IMR-90 (cell line): ENCODE measurements around the gene TERB1.

Experiments used
- FOS ChIP-seq: fragments of 150-350 bp; IDR thresholded peaks from 2 replicates; pipeline ENCODE4 v1.6.1; 2016; ENCODE audit warnings: low read depth, low read length
- MXI1 ChIP-seq: IDR thresholded peaks from 2 replicates; pipeline ENCODE4 v1.6.1; 2012; ENCODE audit warnings: low read depth, mild to moderate bottlenecking, low read length, moderate library complexity, borderline replicate concordance
- POLR2A ChIP-seq: IDR thresholded peaks from 2 replicates; pipeline ENCODE4 v1.6.1; 2012; ENCODE audit warnings: mild to moderate bottlenecking, low read depth, low read length
- RAD21 ChIP-seq: IDR thresholded peaks from 2 replicates; pipeline ENCODE4 v1.6.1; 2012; ENCODE audit warnings: low read length, improper control_type of control experiment
- RCOR1 ChIP-seq: IDR thresholded peaks from 2 replicates; pipeline ENCODE4 v1.6.1; 2012; ENCODE audit warnings: mild to moderate bottlenecking, low read length, improper control_type of control experiment; ENCODE audit not compliant: insufficient replicate concordance
- RFX5 ChIP-seq: IDR thresholded peaks from 2 replicates; pipeline ENCODE4 v1.8.0; 2012; ENCODE audit warnings: low read depth, mild to moderate bottlenecking, low read length, moderate library complexity
- SMC3 ChIP-seq: fragments of 150-350 bp; IDR thresholded peaks from 2 replicates; pipeline ENCODE4 v1.6.1; 2016; ENCODE audit warnings: low read depth, mild to moderate bottlenecking, antibody characterized with exemption, low read length, moderate library complexity
- TF ChIP-seq, protein P1 (sequence below): conservative IDR thresholded peaks from 2 replicates; pipeline ENCODE4 v1.5.1; 2012; ENCODE audit warnings: mild to moderate bottlenecking, low read depth, low read length, improper control_type of control experiment

GRCh38 chr16:66714654-66715307, 86.6 kb downstream of the TERB1 start:
- TF ChIP-seq, protein P1, sequence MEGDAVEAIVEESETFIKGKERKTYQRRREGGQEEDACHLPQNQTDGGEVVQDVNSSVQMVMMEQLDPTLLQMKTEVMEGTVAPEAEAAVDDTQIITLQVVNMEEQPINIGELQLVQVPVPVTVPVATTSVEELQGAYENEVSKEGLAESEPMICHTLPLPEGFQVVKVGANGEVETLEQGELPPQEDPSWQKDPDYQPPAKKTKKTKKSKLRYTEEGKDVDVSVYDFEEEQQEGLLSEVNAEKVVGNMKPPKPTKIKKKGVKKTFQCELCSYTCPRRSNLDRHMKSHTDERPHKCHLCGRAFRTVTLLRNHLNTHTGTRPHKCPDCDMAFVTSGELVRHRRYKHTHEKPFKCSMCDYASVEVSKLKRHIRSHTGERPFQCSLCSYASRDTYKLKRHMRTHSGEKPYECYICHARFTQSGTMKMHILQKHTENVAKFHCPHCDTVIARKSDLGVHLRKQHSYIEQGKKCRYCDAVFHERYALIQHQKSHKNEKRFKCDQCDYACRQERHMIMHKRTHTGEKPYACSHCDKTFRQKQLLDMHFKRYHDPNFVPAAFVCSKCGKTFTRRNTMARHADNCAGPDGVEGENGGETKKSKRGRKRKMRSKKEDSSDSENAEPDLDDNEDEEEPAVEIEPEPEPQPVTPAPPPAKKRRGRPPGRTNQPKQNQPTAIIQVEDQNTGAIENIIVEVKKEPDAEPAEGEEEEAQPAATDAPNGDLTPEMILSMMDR, result no peak
- TF ChIP-seq RAD21, result no peak
- no peak for TF ChIP-seq POLR2A
- no peak for TF ChIP-seq RFX5
- TF ChIP-seq MXI1, result no peak
- no peak for TF ChIP-seq RCOR1
- no peak for TF ChIP-seq SMC3
- no peak for TF ChIP-seq FOS
